HepG2 (cell line): ENCODE results near the gene CTCF. TPM values are rescaled to one million over a fixed set of nuclear protein-coding genes. Genes with fewer than 3 reads are reported as not detected.

ENCODE experiments used
- CBX1 ChIP-seq: IDR thresholded peaks from one replicate; pipeline ENCODE4 v1.6.1; 2016; ENCODE audit warnings: antibody characterized with exemption, low read depth
- HMG20A ChIP-seq: IDR thresholded peaks from 2 replicates; pipeline ENCODE4 v1.6.1; 2016; ENCODE audit warnings: borderline replicate concordance
- KDM6A ChIP-seq: IDR thresholded peaks from 2 replicates; pipeline ENCODE4 v1.6.1; 2016; ENCODE audit warnings: low read depth
- MEIS2 ChIP-seq: sonication (generic); formaldehyde crosslinking; IDR thresholded peaks from 2 replicates; pipeline ENCODE4 v1.9.0; 2021; ENCODE audit warnings: mild to moderate bottlenecking, missing genetic modification reagents
- PRPF4 ChIP-seq: fragments of 200-400 bp; formaldehyde crosslinking; IDR thresholded peaks from 2 replicates; pipeline ENCODE4 v1.6.1; 2016; ENCODE audit warnings: low read length, low read depth; ENCODE audit not compliant: poor library complexity, severe bottlenecking
- RXRB ChIP-seq: IDR thresholded peaks from 2 replicates; pipeline ENCODE4 v1.6.1; 2016; ENCODE audit warnings: borderline replicate concordance, missing genetic modification reagents, missing compliant biosample characterization
- SMYD3 ChIP-seq: sonication (generic); formaldehyde crosslinking; IDR thresholded peaks from 2 replicates; pipeline ENCODE4 v1.8.1; 2023; ENCODE audit warnings: mild to moderate bottlenecking, missing genetic modification reagents
- TEAD3 ChIP-seq: optimal IDR thresholded peaks from 2 replicates; pipeline ENCODE3; 2016; ENCODE audit warnings: borderline replicate concordance
- TFDP2 ChIP-seq: sonication (generic); formaldehyde crosslinking; IDR thresholded peaks from 2 replicates; pipeline ENCODE4 v1.4.0; 2020; ENCODE audit warnings: missing genetic modification reagents
- ZBTB7A ChIP-seq: sonication (generic); formaldehyde crosslinking; IDR thresholded peaks from 2 replicates; pipeline ENCODE4 v1.8.0; 2022; ENCODE audit warnings: mild to moderate bottlenecking, missing genetic modification reagents
- ZNF282 ChIP-seq: fragments of 450-650 bp; IDR thresholded peaks from 2 replicates; pipeline ENCODE4 v1.6.1; 2018; ENCODE audit not compliant: partially characterized antibody
- ZNF619 ChIP-seq: sonication (generic); formaldehyde crosslinking; IDR thresholded peaks from 2 replicates; pipeline ENCODE4 v1.4.0; 2020; ENCODE audit warnings: mild to moderate bottlenecking, missing genetic modification reagents
- ZNF639 ChIP-seq: conservative IDR thresholded peaks from 2 replicates; pipeline ENCODE4 v1.6.1; 2018; ENCODE audit warnings: missing genetic modification reagents
- polyA plus RNA-seq, 8 experiments: library from polyadenylated mRNA; depleted of rRNA in 3 of 8; stranded (reverse) in 7 of 8; unstranded in 1 of 8; fragments of >200 nt; fragmentation: Illumina TruSeq in 4 of 8; extraction: Trizol in 4 of 8; gene quantifications; 2 replicates each; pipeline versions ENCODE4 v1.2.1 to v1.2.3, GENCODE V29; 2011 to 2016; ENCODE audit warnings: low read depth in 4 of 8, missing spikeins in 1 of 8, mixed read lengths in 1 of 8; ENCODE audit not compliant: insufficient read depth in 1 of 8
- total RNA-seq, 5 experiments: library from RNA; depleted of rRNA; stranded (reverse); fragments of >200 nt; fragmentation: Illumina TruSeq; extraction: Trizol; gene quantifications; 2 replicates each; pipeline ENCODE4 v1.2.3, GENCODE V29; 2016; ENCODE audit warnings: low read depth in 1 of 5
- TF ChIP-seq, protein P1 (sequence below): sonication (generic); formaldehyde crosslinking; IDR thresholded peaks from 2 replicates; pipeline ENCODE4 v1.5.0; 2020; ENCODE audit warnings: mild to moderate bottlenecking, missing genetic modification reagents, borderline replicate concordance
- TF ChIP-seq, protein P2 (sequence below): IDR thresholded peaks from 2 replicates; pipeline ENCODE4 v1.6.1; 2016; ENCODE audit warnings: low read depth, missing genetic modification reagents, missing compliant biosample characterization
- TF ChIP-seq, protein P3 (sequence below): sonication (generic); formaldehyde crosslinking; IDR thresholded peaks from 2 replicates; pipeline ENCODE4 v1.9.0; 2022; ENCODE audit warnings: missing genetic modification reagents, mild to moderate bottlenecking, borderline replicate concordance

Gene CTCF
- total and polyA plus RNA-seq, 2 of the 13 experiments (the other 11 are each of a cell fraction or from before 2014, with no cell fraction given): 19.5 to 37.5 TPM

- TF ChIP-seq, protein P1, sequence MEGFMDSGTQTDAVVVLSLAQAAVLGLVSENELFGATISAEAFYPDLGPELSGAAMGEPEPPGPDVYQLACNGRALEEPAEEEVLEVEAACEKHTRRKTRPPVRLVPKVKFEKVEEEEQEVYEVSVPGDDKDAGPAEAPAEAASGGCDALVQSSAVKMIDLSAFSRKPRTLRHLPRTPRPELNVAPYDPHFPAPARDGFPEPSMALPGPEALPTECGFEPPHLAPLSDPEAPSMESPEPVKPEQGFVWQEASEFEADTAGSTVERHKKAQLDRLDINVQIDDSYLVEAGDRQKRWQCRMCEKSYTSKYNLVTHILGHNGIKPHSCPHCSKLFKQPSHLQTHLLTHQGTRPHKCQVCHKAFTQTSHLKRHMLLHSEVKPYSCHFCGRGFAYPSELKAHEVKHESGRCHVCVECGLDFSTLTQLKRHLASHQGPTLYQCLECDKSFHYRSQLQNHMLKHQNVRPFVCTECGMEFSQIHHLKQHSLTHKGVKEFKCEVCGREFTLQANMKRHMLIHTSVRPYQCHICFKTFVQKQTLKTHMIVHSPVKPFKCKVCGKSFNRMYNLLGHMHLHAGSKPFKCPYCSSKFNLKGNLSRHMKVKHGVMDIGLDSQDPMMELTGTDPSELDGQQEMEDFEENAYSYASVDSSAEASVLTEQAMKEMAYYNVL: peak; percentile 45; the same call in 1 of the 2 replicates
- TF ChIP-seq TFDP2 (CRISPR knock-in tag): peak; percentile 29; the same call in 1 of the 2 replicates
- no peak; the same call in 1 of the 2 replicates for TF ChIP-seq RXRB (CRISPR knock-in tag)
- TF ChIP-seq HMG20A (CRISPR knock-in tag): no peak
- no peak for TF ChIP-seq ZNF619 (CRISPR knock-in tag)
- no peak for TF ChIP-seq SMYD3
- TF ChIP-seq ZNF282: no peak
- TF ChIP-seq, protein P2, sequence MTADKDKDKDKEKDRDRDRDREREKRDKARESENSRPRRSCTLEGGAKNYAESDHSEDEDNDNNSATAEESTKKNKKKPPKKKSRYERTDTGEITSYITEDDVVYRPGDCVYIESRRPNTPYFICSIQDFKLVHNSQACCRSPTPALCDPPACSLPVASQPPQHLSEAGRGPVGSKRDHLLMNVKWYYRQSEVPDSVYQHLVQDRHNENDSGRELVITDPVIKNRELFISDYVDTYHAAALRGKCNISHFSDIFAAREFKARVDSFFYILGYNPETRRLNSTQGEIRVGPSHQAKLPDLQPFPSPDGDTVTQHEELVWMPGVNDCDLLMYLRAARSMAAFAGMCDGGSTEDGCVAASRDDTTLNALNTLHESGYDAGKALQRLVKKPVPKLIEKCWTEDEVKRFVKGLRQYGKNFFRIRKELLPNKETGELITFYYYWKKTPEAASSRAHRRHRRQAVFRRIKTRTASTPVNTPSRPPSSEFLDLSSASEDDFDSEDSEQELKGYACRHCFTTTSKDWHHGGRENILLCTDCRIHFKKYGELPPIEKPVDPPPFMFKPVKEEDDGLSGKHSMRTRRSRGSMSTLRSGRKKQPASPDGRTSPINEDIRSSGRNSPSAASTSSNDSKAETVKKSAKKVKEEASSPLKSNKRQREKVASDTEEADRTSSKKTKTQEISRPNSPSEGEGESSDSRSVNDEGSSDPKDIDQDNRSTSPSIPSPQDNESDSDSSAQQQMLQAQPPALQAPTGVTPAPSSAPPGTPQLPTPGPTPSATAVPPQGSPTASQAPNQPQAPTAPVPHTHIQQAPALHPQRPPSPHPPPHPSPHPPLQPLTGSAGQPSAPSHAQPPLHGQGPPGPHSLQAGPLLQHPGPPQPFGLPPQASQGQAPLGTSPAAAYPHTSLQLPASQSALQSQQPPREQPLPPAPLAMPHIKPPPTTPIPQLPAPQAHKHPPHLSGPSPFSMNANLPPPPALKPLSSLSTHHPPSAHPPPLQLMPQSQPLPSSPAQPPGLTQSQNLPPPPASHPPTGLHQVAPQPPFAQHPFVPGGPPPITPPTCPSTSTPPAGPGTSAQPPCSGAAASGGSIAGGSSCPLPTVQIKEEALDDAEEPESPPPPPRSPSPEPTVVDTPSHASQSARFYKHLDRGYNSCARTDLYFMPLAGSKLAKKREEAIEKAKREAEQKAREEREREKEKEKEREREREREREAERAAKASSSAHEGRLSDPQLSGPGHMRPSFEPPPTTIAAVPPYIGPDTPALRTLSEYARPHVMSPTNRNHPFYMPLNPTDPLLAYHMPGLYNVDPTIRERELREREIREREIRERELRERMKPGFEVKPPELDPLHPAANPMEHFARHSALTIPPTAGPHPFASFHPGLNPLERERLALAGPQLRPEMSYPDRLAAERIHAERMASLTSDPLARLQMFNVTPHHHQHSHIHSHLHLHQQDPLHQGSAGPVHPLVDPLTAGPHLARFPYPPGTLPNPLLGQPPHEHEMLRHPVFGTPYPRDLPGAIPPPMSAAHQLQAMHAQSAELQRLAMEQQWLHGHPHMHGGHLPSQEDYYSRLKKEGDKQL: no peak
- no peak for TF ChIP-seq CBX1
- TF ChIP-seq MEIS2 (CRISPR knock-in tag): no peak
- no peak for TF ChIP-seq PRPF4
- TF ChIP-seq ZBTB7A (CRISPR knock-in tag): no peak
- TF ChIP-seq ZNF639: no peak
- no peak for TF ChIP-seq KDM6A (CRISPR knock-in tag)
- TF ChIP-seq, protein P3, sequence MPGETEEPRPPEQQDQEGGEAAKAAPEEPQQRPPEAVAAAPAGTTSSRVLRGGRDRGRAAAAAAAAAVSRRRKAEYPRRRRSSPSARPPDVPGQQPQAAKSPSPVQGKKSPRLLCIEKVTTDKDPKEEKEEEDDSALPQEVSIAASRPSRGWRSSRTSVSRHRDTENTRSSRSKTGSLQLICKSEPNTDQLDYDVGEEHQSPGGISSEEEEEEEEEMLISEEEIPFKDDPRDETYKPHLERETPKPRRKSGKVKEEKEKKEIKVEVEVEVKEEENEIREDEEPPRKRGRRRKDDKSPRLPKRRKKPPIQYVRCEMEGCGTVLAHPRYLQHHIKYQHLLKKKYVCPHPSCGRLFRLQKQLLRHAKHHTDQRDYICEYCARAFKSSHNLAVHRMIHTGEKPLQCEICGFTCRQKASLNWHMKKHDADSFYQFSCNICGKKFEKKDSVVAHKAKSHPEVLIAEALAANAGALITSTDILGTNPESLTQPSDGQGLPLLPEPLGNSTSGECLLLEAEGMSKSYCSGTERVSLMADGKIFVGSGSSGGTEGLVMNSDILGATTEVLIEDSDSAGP (CRISPR knock-in tag): peak; percentile 55; the same call in 1 of the 2 replicates
- TF ChIP-seq TEAD3 (CRISPR knock-in tag): peak; percentile 20
Observed at GRCh38 chr16:67672739-67673662, 110.7 kb downstream of the CTCF start (continued).
